Mammary epithelial cell (primary cell): ENCODE data around the gene C19orf12.

Source experiments
- CTCF ChIP-seq, 2 donors: IDR thresholded peaks in 1 of 2; conservative IDR thresholded peaks in 1 of 2; 2 replicates each; pipeline ENCODE4 v1.5.1; 2011 to 2012; ENCODE audit warnings: inconsistent platforms in 2 of 2, low read length in 2 of 2, mild to moderate bottlenecking in 2 of 2, control low read depth in 1 of 2, low read depth in 1 of 2; ENCODE audit not compliant: insufficient read depth in 1 of 2; ENCODE audit errors: extremely low read depth in 1 of 2
- EZH2 ChIP-seq: IDR thresholded peaks from 2 replicates; pipeline ENCODE4 v1.6.1; 2012; ENCODE audit warnings: low read length, inconsistent platforms, borderline replicate concordance

GRCh38 chr19:29735829-29736228 lies 20.8 kb upstream of the C19orf12 start:
- TF ChIP-seq CTCF (conservative IDR thresholded peaks at IDR 0.05 in 1 of 2, IDR thresholded peaks at IDR 0.05 in 1 of 2; ENCODE audit: extremely low read depth in 1 of 2, insufficient read depth in 1 of 2, low read depth in 1 of 2, low read length in 2 of 2), result no peak
- no peak for TF ChIP-seq EZH2
